OCI-LY1 (cell line): Measurements from ENCODE around the gene GJA1.

ENCODE experiments used
- CTCF ChIP-seq: fragments of 200-600 bp; sonication (generic), shearing (Covaris generic); IDR thresholded peaks from 2 replicates; pipeline ENCODE4 v1.5.1; 2017; ENCODE audit warnings: mild to moderate bottlenecking, antibody characterized with exemption, low read length, moderate library complexity, mixed read lengths
- EZH2 ChIP-seq: fragments of 200-600 bp; sonication (generic), shearing (Covaris generic); IDR thresholded peaks from 2 replicates; pipeline ENCODE4 v1.8.0; 2017; ENCODE audit warnings: borderline replicate concordance, mixed run types, mild to moderate bottlenecking, antibody characterized with exemption, low read length, moderate library complexity, mixed read lengths

- TF ChIP-seq CTCF (no peak), EZH2 (no peak)
Measured at GRCh38 chr6:121389419-121389818, 46.0 kb upstream of the GJA1 start.
